ENCODE measurements around the gene SAMD4B. TPM values are rescaled to one million over a fixed set of nuclear protein-coding genes. Genes with fewer than 3 reads are reported as not detected.

SAMD4B gene
- total and polyA plus RNA-seq, 9 of the 15 experiments (the other 6 are each of a cell fraction or from before 2014, with no cell fraction given), result 3.4 to 90.5 (median 38.0) TPM

DNA sequence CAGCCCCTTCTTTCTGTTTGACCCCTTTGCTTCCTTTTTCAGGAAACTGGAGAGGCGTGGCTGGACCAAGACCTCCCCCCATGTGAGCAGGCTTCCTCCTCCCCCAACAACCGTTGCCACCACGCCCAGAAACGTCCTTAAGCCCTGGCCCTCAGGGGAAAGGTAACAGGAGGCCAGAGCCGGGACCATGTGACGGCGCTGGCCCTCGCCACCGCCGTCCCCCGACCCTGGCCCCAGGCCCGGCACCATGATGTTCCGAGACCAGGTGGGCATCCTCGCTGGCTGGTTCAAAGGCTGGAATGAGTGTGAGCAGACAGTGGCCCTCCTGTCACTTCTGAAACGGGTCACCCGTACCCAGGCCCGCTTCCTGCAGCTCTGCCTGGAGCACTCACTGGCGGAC lies 14.4 kb downstream of the SAMD4B start (continued):
- TF ChIP-seq, protein P1, sequence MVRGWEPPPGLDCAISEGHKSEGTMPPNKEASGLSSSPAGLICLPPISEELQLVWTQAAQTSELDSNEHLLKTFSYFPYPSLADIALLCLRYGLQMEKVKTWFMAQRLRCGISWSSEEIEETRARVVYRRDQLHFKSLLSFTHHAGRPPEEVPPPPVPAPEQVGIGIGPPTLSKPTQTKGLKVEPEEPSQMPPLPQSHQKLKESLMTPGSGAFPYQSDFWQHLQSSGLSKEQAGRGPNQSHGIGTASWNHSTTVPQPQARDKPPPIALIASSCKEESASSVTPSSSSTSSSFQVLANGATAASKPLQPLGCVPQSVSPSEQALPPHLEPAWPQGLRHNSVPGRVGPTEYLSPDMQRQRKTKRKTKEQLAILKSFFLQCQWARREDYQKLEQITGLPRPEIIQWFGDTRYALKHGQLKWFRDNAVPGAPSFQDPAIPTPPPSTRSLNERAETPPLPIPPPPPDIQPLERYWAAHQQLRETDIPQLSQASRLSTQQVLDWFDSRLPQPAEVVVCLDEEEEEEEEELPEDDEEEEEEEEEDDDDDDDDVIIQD (CRISPR knock-in tag; IDR thresholded peaks at IDR 0.05), result no peak
- TF ChIP-seq RFX1 (IDR thresholded peaks at IDR 0.05) (peak; percentile 73), SMARCA4 (IDR thresholded peaks at IDR 0.05) (no peak), ZNF699 (CRISPR knock-in tag; IDR thresholded peaks at IDR 0.05; ENCODE audit: insufficient replicate concordance) (no peak), NFE2L1 (tag; IDR thresholded peaks at IDR 0.05; ENCODE audit: borderline replicate concordance, low read depth) (no peak), SOX6 (IDR thresholded peaks at IDR 0.05) (no peak), TOE1 (IDR thresholded peaks at IDR 0.05; ENCODE audit: borderline replicate concordance) (no peak), TOE1 (CRISPR knock-in tag; IDR thresholded peaks at IDR 0.05; ENCODE audit: borderline replicate concordance, low read depth) (no peak), FOXA3 (CRISPR knock-in tag; conservative IDR thresholded peaks at IDR 0.05 in 1 of 2, IDR thresholded peaks at IDR 0.05 in 1 of 2) (no peak), SP1 (CRISPR knock-in tag; IDR thresholded peaks at IDR 0.05) (no peak), PTRF (tag; IDR thresholded peaks at IDR 0.05) (no peak), SMC3 (conservative IDR thresholded peaks at IDR 0.05; ENCODE audit: insufficient read depth, low read depth, low read length) (no peak), POLR2A (conservative IDR thresholded peaks at IDR 0.05) (peak; percentile 39; the same call in 1 of the 2 replicates), NR2C2 (CRISPR knock-in tag; IDR thresholded peaks at IDR 0.05) (no peak), NR2C2 (tag; IDR thresholded peaks at IDR 0.05) (no peak), TEAD4 (IDR thresholded peaks at IDR 0.05; ENCODE audit: low read length) (no peak), TEAD4 (CRISPR knock-in tag; IDR thresholded peaks at IDR 0.05; ENCODE audit: borderline replicate concordance) (no peak), NFATC3 (IDR thresholded peaks at IDR 0.05) (no peak), RBM14 (IDR thresholded peaks at IDR 0.05; ENCODE audit: borderline replicate concordance, insufficient read depth, low read depth, low read length) (no peak), KLF6 (CRISPR knock-in tag; IDR thresholded peaks at IDR 0.05; ENCODE audit: borderline replicate concordance) (no peak)
- TF ChIP-seq, protein P2, sequence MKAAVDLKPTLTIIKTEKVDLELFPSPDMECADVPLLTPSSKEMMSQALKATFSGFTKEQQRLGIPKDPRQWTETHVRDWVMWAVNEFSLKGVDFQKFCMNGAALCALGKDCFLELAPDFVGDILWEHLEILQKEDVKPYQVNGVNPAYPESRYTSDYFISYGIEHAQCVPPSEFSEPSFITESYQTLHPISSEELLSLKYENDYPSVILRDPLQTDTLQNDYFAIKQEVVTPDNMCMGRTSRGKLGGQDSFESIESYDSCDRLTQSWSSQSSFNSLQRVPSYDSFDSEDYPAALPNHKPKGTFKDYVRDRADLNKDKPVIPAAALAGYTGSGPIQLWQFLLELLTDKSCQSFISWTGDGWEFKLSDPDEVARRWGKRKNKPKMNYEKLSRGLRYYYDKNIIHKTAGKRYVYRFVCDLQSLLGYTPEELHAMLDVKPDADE (conservative IDR thresholded peaks at IDR 0.05; ENCODE audit: control insufficient read depth, low read depth, low read length), result 0 out of 2 replicates have a peak, but pooled peaks have one; percentile 45
- TF ChIP-seq, protein P3, sequence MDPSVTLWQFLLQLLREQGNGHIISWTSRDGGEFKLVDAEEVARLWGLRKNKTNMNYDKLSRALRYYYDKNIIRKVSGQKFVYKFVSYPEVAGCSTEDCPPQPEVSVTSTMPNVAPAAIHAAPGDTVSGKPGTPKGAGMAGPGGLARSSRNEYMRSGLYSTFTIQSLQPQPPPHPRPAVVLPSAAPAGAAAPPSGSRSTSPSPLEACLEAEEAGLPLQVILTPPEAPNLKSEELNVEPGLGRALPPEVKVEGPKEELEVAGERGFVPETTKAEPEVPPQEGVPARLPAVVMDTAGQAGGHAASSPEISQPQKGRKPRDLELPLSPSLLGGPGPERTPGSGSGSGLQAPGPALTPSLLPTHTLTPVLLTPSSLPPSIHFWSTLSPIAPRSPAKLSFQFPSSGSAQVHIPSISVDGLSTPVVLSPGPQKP (CRISPR knock-in tag; IDR thresholded peaks at IDR 0.05), result no peak
- TF ChIP-seq, protein P4, sequence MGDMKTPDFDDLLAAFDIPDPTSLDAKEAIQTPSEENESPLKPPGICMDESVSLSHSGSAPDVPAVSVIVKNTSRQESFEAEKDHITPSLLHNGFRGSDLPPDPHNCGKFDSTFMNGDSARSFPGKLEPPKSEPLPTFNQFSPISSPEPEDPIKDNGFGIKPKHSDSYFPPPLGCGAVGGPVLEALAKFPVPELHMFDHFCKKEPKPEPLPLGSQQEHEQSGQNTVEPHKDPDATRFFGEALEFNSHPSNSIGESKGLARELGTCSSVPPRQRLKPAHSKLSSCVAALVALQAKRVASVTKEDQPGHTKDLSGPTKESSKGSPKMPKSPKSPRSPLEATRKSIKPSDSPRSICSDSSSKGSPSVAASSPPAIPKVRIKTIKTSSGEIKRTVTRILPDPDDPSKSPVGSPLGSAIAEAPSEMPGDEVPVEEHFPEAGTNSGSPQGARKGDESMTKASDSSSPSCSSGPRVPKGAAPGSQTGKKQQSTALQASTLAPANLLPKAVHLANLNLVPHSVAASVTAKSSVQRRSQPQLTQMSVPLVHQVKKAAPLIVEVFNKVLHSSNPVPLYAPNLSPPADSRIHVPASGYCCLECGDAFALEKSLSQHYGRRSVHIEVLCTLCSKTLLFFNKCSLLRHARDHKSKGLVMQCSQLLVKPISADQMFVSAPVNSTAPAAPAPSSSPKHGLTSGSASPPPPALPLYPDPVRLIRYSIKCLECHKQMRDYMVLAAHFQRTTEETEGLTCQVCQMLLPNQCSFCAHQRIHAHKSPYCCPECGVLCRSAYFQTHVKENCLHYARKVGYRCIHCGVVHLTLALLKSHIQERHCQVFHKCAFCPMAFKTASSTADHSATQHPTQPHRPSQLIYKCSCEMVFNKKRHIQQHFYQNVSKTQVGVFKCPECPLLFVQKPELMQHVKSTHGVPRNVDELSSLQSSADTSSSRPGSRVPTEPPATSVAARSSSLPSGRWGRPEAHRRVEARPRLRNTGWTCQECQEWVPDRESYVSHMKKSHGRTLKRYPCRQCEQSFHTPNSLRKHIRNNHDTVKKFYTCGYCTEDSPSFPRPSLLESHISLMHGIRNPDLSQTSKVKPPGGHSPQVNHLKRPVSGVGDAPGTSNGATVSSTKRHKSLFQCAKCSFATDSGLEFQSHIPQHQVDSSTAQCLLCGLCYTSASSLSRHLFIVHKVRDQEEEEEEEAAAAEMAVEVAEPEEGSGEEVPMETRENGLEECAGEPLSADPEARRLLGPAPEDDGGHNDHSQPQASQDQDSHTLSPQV (IDR thresholded peaks at IDR 0.05), result peak; percentile 62; the same call in 1 of the 2 replicates

All from K562 (cell line).